DND-41 (cell line): ENCODE results near the gene PLCD3.

ENCODE experiments used
- ATAC-seq: fragments of 200-7000 bp; cut with Tn5 transposase; 3 replicates; pipeline ENCODE4 v1.9.1; 2021; ENCODE audit warnings: low read depth; ENCODE audit not compliant: insufficient read depth
- DNase-seq: peaks from one replicate; pipeline ENCODE4 v3.0.0-alpha.2; 2020
- H2AFZ ChIP-seq: 2 replicates; pipeline ENCODE4 v1.6.0; 2012; ENCODE audit warnings: low read depth, low read length
- H3K27ac ChIP-seq: 2 replicates; pipeline ENCODE4 v1.5.1; 2012; ENCODE audit warnings: low read length, inconsistent platforms
- H3K27me3 ChIP-seq: fragments of 200-600 bp; sonication (generic); 2 replicates; pipeline ENCODE4 v1.6.0; 2012; ENCODE audit warnings: low read length, mild to moderate bottlenecking, inconsistent platforms; ENCODE audit not compliant: insufficient read depth, poor library complexity
- H3K36me3 ChIP-seq: 2 replicates; pipeline ENCODE4 v1.5.1; 2012; ENCODE audit warnings: low read length, inconsistent platforms; ENCODE audit not compliant: insufficient read depth
- H3K4me1 ChIP-seq: 2 replicates; pipeline ENCODE4 v1.5.1; 2012; ENCODE audit warnings: mild to moderate bottlenecking, low read length; ENCODE audit not compliant: insufficient read depth
- H3K4me2 ChIP-seq: 2 replicates; pipeline ENCODE4 v1.6.0; 2012; ENCODE audit warnings: mild to moderate bottlenecking, moderate library complexity, low read length, inconsistent platforms; ENCODE audit not compliant: insufficient read depth
- H3K4me3 ChIP-seq, 2 experiments: fragments of 200-600 bp in 1 of 2; shearing (Covaris generic) in 1 of 2; 2 replicates each; pipeline ENCODE4 v1.5.1; 2012 to 2016; ENCODE audit warnings: inconsistent platforms in 2 of 2, low read length in 2 of 2, mild to moderate bottlenecking in 2 of 2, low read depth in 1 of 2, moderate library complexity in 1 of 2
- H3K79me2 ChIP-seq: 2 replicates; pipeline ENCODE4 v1.6.0; 2012; ENCODE audit warnings: low read length, inconsistent platforms; ENCODE audit not compliant: insufficient read depth
- H3K9ac ChIP-seq: 2 replicates; pipeline ENCODE4 v1.6.0; 2012; ENCODE audit warnings: low read depth, mild to moderate bottlenecking, inconsistent platforms, low read length, moderate library complexity
- H3K9me3 ChIP-seq: 2 replicates; pipeline ENCODE4 v1.5.1; 2012; ENCODE audit warnings: low read length, moderate library complexity, mild to moderate bottlenecking, inconsistent platforms; ENCODE audit not compliant: insufficient read depth, severe bottlenecking
- H4K20me1 ChIP-seq: 2 replicates; pipeline ENCODE4 v1.6.0; 2012; ENCODE audit warnings: low read length; ENCODE audit not compliant: insufficient read depth
- CTCF ChIP-seq: IDR thresholded peaks from 2 replicates; pipeline ENCODE4 v1.5.1; 2012; ENCODE audit warnings: borderline replicate concordance, low read length, moderate library complexity, mild to moderate bottlenecking; ENCODE audit not compliant: poor library complexity, severe bottlenecking; ENCODE audit errors: extremely low read depth
- EZH2 ChIP-seq: IDR thresholded peaks from 3 replicates; pipeline ENCODE4 v1.6.1; 2012; ENCODE audit warnings: borderline replicate concordance, low read depth, mild to moderate bottlenecking, moderate library complexity, low read length, inconsistent platforms; ENCODE audit not compliant: severe bottlenecking

The PLCD3 gene

GRCh38 chr17:45088741-45089140 lies 43.6 kb downstream of the PLCD3 start:
- no peaks in the 10 kb centered on the region for H3K27me3 ChIP-seq
- H4K20me1 ChIP-seq, result peaks cover 9% of the 10 kb centered on the region; the same call in 1 of the 2 replicates
- ATAC-seq (no peak), DNase-seq (no peak)
- H3K79me2 ChIP-seq, result peaks cover 2% of the 10 kb centered on the region; the same call in 1 of the 2 replicates
- TF ChIP-seq CTCF (no peak), EZH2 (no peak)
- H2AFZ ChIP-seq, result no peak overlapping the region
- no peak overlapping the region for H3K9ac ChIP-seq
- H3K27ac ChIP-seq, result no peak overlapping the region
- H3K36me3 ChIP-seq, result peaks cover 94% of the 10 kb centered on the region
- H3K4me1 ChIP-seq, result no peaks in the 10 kb centered on the region
- no peak overlapping the region for H3K4me3 ChIP-seq
- no peak overlapping the region for H3K4me2 ChIP-seq
- H3K9me3 ChIP-seq, result no peaks in the 10 kb centered on the region

GRCh38 chr17:45087978-45088377 lies 44.3 kb downstream of the PLCD3 start:
- ATAC-seq (no peak), DNase-seq (no peak)
- H3K79me2 ChIP-seq, result peaks cover 2% of the 10 kb centered on the region; the same call in 1 of the 2 replicates

GRCh38 chr17:45087504-45087975 lies 44.8 kb downstream of the PLCD3 start:
- no peak for ATAC-seq
- no peaks in the 10 kb centered on the region for H3K4me1 ChIP-seq

More at GRCh38 chr17:45087978-45088377, 44.3 kb downstream of the PLCD3 start:
- Histone ChIP-seq H3K4me3 (no peak overlapping the region), H2AFZ (no peak overlapping the region), H4K20me1 (peaks cover 9% of the 10 kb centered on the region; the same call in 1 of the 2 replicates), H3K27ac (no peak overlapping the region), H3K27me3 (no peaks in the 10 kb centered on the region), H3K9ac (no peak overlapping the region), H3K9me3 (no peaks in the 10 kb centered on the region), H3K4me2 (no peak overlapping the region), H3K36me3 (peaks cover 94% of the 10 kb centered on the region), H3K4me1 (no peaks in the 10 kb centered on the region)
- no peak for TF ChIP-seq CTCF
- TF ChIP-seq EZH2, result no peak

More at GRCh38 chr17:45087504-45087975, 44.8 kb downstream of the PLCD3 start:
- Histone ChIP-seq H3K4me3 (no peak overlapping the region), H3K9me3 (no peaks in the 10 kb centered on the region), H3K4me2 (no peak overlapping the region), H3K79me2 (peaks cover 2% of the 10 kb centered on the region; the same call in 1 of the 2 replicates), H4K20me1 (peaks cover 9% of the 10 kb centered on the region; the same call in 1 of the 2 replicates), H2AFZ (no peak overlapping the region), H3K27me3 (no peaks in the 10 kb centered on the region), H3K36me3 (peaks cover 93% of the 10 kb centered on the region), H3K9ac (no peak overlapping the region), H3K27ac (no peak overlapping the region)
- DNase-seq, result no peak
- TF ChIP-seq CTCF, result no peak
- no peak for TF ChIP-seq EZH2
